ENCODE measurements around the gene CDH4. TPM values are rescaled to one million over a fixed set of nuclear protein-coding genes. Genes with fewer than 3 reads are reported as not detected.

Gene CDH4
- total and polyA plus RNA-seq, 9 of the 15 experiments (the other 6 are each of a cell fraction or from before 2014, with no cell fraction given), result 0.04 TPM; not detected in 8

DNA sequence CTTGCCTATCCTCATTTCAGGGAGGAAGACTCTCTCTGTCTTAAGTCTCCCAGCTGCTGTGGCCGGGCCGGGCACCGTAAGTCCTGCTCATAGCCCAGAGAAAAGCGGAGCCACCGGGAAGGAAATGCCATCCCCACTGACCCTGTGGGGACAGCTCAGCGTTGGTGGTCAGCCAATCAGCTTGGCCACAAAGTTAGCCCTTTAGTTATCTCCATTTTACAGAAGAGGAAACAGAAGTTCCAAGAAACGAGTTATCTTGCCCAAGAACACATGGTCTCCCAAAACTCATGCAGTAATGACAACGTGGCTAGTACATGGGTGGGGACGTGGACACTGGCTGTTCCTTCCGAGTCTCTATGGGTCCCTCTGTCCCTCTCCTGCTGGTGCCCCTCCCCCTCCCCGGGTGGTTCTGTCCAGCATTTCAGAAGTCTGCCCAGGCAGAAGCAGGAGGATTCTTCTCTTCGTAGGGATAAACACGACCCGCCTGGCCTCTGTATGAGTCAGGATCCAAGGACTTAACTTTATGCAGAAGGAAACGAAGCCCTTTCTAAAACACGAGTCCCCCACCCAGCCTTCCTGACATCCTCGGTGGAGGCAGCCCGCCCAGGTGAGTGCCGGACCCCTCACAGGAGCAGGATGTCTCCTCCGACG is 273.8 kb downstream of the CDH4 start (continued):
- TF ChIP-seq SMARCB1 (IDR thresholded peaks at IDR 0.05; ENCODE audit: insufficient read length, low read depth) (no peak), POLR3A (IDR thresholded peaks at IDR 0.05; ENCODE audit: borderline replicate concordance, extremely low read depth, insufficient read depth, insufficient read length) (no peak), PURB (CRISPR knock-in tag; IDR thresholded peaks at IDR 0.05; ENCODE audit: low read depth) (no peak), HOXB6 (CRISPR knock-in tag; IDR thresholded peaks at IDR 0.05; ENCODE audit: borderline replicate concordance) (no peak), HES1 (IDR thresholded peaks at IDR 0.05; ENCODE audit: low read depth) (no peak), ZNF77 (CRISPR knock-in tag; IDR thresholded peaks at IDR 0.05) (no peak), MEF2A (IDR thresholded peaks at IDR 0.05; ENCODE audit: control insufficient read depth, low read depth, low read length) (no peak), SOX6 (IDR thresholded peaks at IDR 0.05) (peak; percentile 80), LEF1 (IDR thresholded peaks at IDR 0.05) (peak; percentile 62; the same call in 1 of the 2 replicates), GATA2 (CRISPR knock-in tag; IDR thresholded peaks at IDR 0.05) (peak; percentile 92), FOXK1 (CRISPR knock-in tag; IDR thresholded peaks at IDR 0.05; ENCODE audit: borderline replicate concordance) (no peak), ATF7 (IDR thresholded peaks at IDR 0.05) (peak; percentile 86), ZBTB11 (CRISPR knock-in tag; IDR thresholded peaks at IDR 0.05) (0 out of 6 replicates have a peak, but pooled peaks of 1 of the 3 experiments have one; percentile 11), KLF1 (tag; IDR thresholded peaks at IDR 0.05) (no peak), KDM1A (IDR thresholded peaks at IDR 0.05) (peak; percentile 43 to 44; a peak in 2 of 4 replicates), CBFA2T3 (IDR thresholded peaks at IDR 0.05) (peak; percentile 95), PTTG1 (tag; IDR thresholded peaks at IDR 0.05; ENCODE audit: low read depth) (no peak), IFI16 (CRISPR knock-in tag; IDR thresholded peaks at IDR 0.05) (no peak), RNF2 (IDR thresholded peaks at IDR 0.05) (peak; percentile 41; the same call in 1 of the 2 replicates)
